Small intestine (tissue), 7 donors: ENCODE data around the gene COX15. TPM values are rescaled to one million over a fixed set of nuclear protein-coding genes. Genes with fewer than 3 reads are reported as not detected.
"Not testable (repeated sequence)": the region's sequence is repeated elsewhere in the genome, so short reads cannot be mapped to it uniquely, and the experiment has no call there.

Experiments
- DNase-seq, 2 donors: peaks; one replicate each; pipeline versions ENCODE4 v3.0.0 to v3.0.0-alpha.2; 2013
- FAIRE-seq: peaks from 2 replicates; lab custom pipeline; 2012; peaks lifted over from hg19 to GRCh38; lab: Jason Lieb, UNC
- H3K27ac ChIP-seq, 3 donors: one replicate each; pipeline ENCODE4 v1.5.1; 2013; ENCODE audit warnings: low read length in 2 of 3, mild to moderate bottlenecking in 2 of 3, control low read depth in 1 of 3, inconsistent platforms in 1 of 3, low read depth in 1 of 3, moderate library complexity in 1 of 3
- H3K27me3 ChIP-seq, 3 donors: one replicate each; pipeline ENCODE4 v1.6.1; 2013; ENCODE audit warnings: low read length in 3 of 3, inconsistent platforms in 1 of 3; ENCODE audit not compliant: control insufficient read depth in 3 of 3, insufficient read depth in 3 of 3
- H3K36me3 ChIP-seq, 3 donors: one replicate each; pipeline ENCODE4 v1.6.1; 2013; ENCODE audit warnings: low read length in 3 of 3, inconsistent platforms in 1 of 3, low read depth in 1 of 3, mild to moderate bottlenecking in 1 of 3, moderate library complexity in 1 of 3; ENCODE audit not compliant: control insufficient read depth in 3 of 3, insufficient read depth in 2 of 3
- H3K4me1 ChIP-seq, 3 donors: one replicate each; pipeline ENCODE4 v1.6.1; 2013; ENCODE audit warnings: low read length in 2 of 3, inconsistent platforms in 1 of 3, low read depth in 1 of 3, mild to moderate bottlenecking in 1 of 3, moderate library complexity in 1 of 3; ENCODE audit not compliant: control insufficient read depth in 3 of 3, insufficient read depth in 2 of 3
- H3K4me3 ChIP-seq, 3 donors: one replicate each; pipeline ENCODE4 v1.5.1; 2013; ENCODE audit warnings: low read length in 3 of 3, control low read depth in 1 of 3, inconsistent platforms in 1 of 3, low read depth in 1 of 3, mild to moderate bottlenecking in 1 of 3, moderate library complexity in 1 of 3
- H3K9me3 ChIP-seq, 2 donors: one replicate each; pipeline ENCODE4 v1.6.1; 2013; ENCODE audit warnings: low read depth in 1 of 2, low read length in 1 of 2; ENCODE audit not compliant: control insufficient read depth in 2 of 2, insufficient read depth in 1 of 2
- WGBS, 3 donors: extraction: QIAGEN DNeasy Blood & Tissue Kit; methylation state at CpG; one replicate each; pipeline ENCODE4 v1.1.7; 2013; 5-methylcytosine and 5-hydroxymethylcytosine counted together
- polyA plus RNA-seq, 4 donors: library from polyadenylated mRNA; stranded (reverse) in 3 of 4; unstranded in 1 of 4; fragments of 200-250 nt in 3 of 4; fragments of 120-200 nt in 1 of 4; gene quantifications; one replicate each; pipeline versions ENCODE4 v1.2.1 to v1.2.3, GENCODE V29; 2013
- donor health status: healthy with polysubstance abuse.
- donor health status: control.
- donor health status: control.
- donor health status: Bipolar disorder and iron deficiency.
- donor health status: healthy.

Gene COX15
- polyA plus RNA-seq, 4 donors, result 10.3 to 47.7 (median 18.5) TPM

GRCh38 chr10:99750641-99751040, 18.7 kb upstream of the COX15 start:
- Histone ChIP-seq H3K27me3 (no peaks in the 10 kb centered on the region), H3K4me1 (peaks cover 0 to 6% (median 0%) of the 10 kb centered on the region in 3 donors), H3K36me3 (peaks cover 16 to 26% (median 19%) of the 10 kb centered on the region in 3 donors), H3K9me3 (no peaks in the 10 kb centered on the region), H3K27ac (no peak overlapping the region), H3K4me3 (no peak overlapping the region)
- DNase-seq (no peak), FAIRE-seq (no peak)

GRCh38 chr10:99748823-99749451, 17.0 kb upstream of the COX15 start:
- H3K27ac ChIP-seq, result no peak overlapping the region
- WGBS, 3 donors, result 98 to 100% (median 99%) methylated on average over 2 of the region's 2 CpGs
- no peak for DNase-seq
- H3K27me3 ChIP-seq, result no peaks in the 10 kb centered on the region
- H3K4me3 ChIP-seq, result no peak overlapping the region
- FAIRE-seq, result no peak
- no peaks in the 10 kb centered on the region for H3K4me1 ChIP-seq
- H3K36me3 ChIP-seq, result peaks cover 13 to 33% (median 20%) of the 10 kb centered on the region in 3 donors
- H3K9me3 ChIP-seq, result no peaks in the 10 kb centered on the region

- not testable (repeated sequence) for H3K27ac ChIP-seq
Observed at GRCh38 chr10:99746166-99746565, 14.2 kb upstream of the COX15 start.

GRCh38 chr10:99743841-99744240, 11.9 kb upstream of the COX15 start:
- FAIRE-seq, result no peak
- peaks cover 13 to 28% (median 27%) of the 10 kb centered on the region in 3 donors for H3K36me3 ChIP-seq
- no peaks in the 10 kb centered on the region for H3K27me3 ChIP-seq
- no peak overlapping the region for H3K27ac ChIP-seq
- peaks cover 0 to 6% of the 10 kb centered on the region in 2 donors for H3K9me3 ChIP-seq
- WGBS, 3 donors, result 78 to 83% (median 82%) methylated on average over 3 of the region's 3 CpGs
- DNase-seq, result no peak
- no peaks in the 10 kb centered on the region for H3K4me1 ChIP-seq
- H3K4me3 ChIP-seq, result no peak overlapping the region

More at GRCh38 chr10:99746166-99746565, 14.2 kb upstream of the COX15 start:
- not testable (repeated sequence) for H3K27me3 ChIP-seq, H3K4me1 ChIP-seq, FAIRE-seq, H3K9me3 ChIP-seq, DNase-seq, H3K4me3 ChIP-seq
- peaks cover 13 to 27% (median 24%) of the 10 kb centered on the region in 3 donors for H3K36me3 ChIP-seq
- WGBS, 3 donors, result 91 to 94% (median 91%) methylated on average over 2 of the region's 2 CpGs

GRCh38 chr10:99742701-99743100, 10.8 kb upstream of the COX15 start:
- FAIRE-seq (no peak), DNase-seq (no peak)
- H3K36me3 ChIP-seq, result peaks cover 13 to 27% (median 21%) of the 10 kb centered on the region in 3 donors
- WGBS, 3 donors, result 69 to 73% (median 73%) methylated on average over 2 of the region's 2 CpGs
- H3K9me3 ChIP-seq, result peaks cover 0 to 6% of the 10 kb centered on the region in 2 donors
- H3K4me1 ChIP-seq, result no peaks in the 10 kb centered on the region
- no peak overlapping the region for H3K27ac ChIP-seq
- H3K27me3 ChIP-seq, result no peaks in the 10 kb centered on the region
- H3K4me3 ChIP-seq, result no peak overlapping the region

- Histone ChIP-seq H3K4me3 (no peak overlapping the region), H3K27ac (no peak overlapping the region), H3K9me3 (peaks cover 0 to 6% of the 10 kb centered on the region in 2 donors), H3K27me3 (no peaks in the 10 kb centered on the region), H3K36me3 (peaks cover 13 to 25% (median 21%) of the 10 kb centered on the region in 3 donors), H3K4me1 (no peaks in the 10 kb centered on the region)
- no peak for FAIRE-seq
- DNase-seq, result no peak
Observed at GRCh38 chr10:99742254-99742653, 10.3 kb upstream of the COX15 start.

- H3K4me1 ChIP-seq, result no peaks in the 10 kb centered on the region
- no peaks in the 10 kb centered on the region for H3K27me3 ChIP-seq
- H3K36me3 ChIP-seq, result peaks cover 9 to 22% (median 18%) of the 10 kb centered on the region in 3 donors
- FAIRE-seq, result no peak
- 96 to 99% (median 98%) methylated on average over 3 of the region's 3 CpGs for WGBS, 3 donors
- H3K4me3 ChIP-seq, result no peak overlapping the region
- H3K9me3 ChIP-seq, result peaks cover 0 to 6% of the 10 kb centered on the region in 2 donors
- DNase-seq, result no peak
- no peak overlapping the region for H3K27ac ChIP-seq
Observed at GRCh38 chr10:99740933-99741559, 9.1 kb upstream of the COX15 start.

GRCh38 chr10:99740260-99740659, 8.3 kb upstream of the COX15 start:
- Histone ChIP-seq H3K27me3 (no peaks in the 10 kb centered on the region), H3K27ac (no peak overlapping the region), H3K4me3 (no peak overlapping the region), H3K36me3 (peaks cover 8 to 18% (median 17%) of the 10 kb centered on the region in 3 donors), H3K4me1 (no peaks in the 10 kb centered on the region), H3K9me3 (peaks cover 0 to 6% of the 10 kb centered on the region in 2 donors)
- DNase-seq (no peak), FAIRE-seq (no peak)
- WGBS, 3 donors, result 97 to 99% (median 97%) methylated on average over 2 of the region's 2 CpGs
